ENCODE results near the gene KCNQ2.

KCNQ2 gene

GRCh38 chr20:63386491-63386890 lies 86.0 kb downstream of the KCNQ2 start (continued):
- no peak for TF ChIP-seq CSRNP3 (CRISPR knock-in tag; IDR thresholded peaks at IDR 0.05)

GRCh38 chr20:63385819-63386218 lies 86.6 kb downstream of the KCNQ2 start:
- no peak for ATAC-seq
- TF ChIP-seq ZNF70 (CRISPR knock-in tag; IDR thresholded peaks at IDR 0.05) (no peak), BACH2 (CRISPR knock-in tag; IDR thresholded peaks at IDR 0.05; ENCODE audit: borderline replicate concordance) (no peak), ARNTL (CRISPR knock-in tag; IDR thresholded peaks at IDR 0.05; ENCODE audit: borderline replicate concordance, low read depth) (no peak), CSDC2 (CRISPR knock-in tag; IDR thresholded peaks at IDR 0.05) (no peak), SNAI2 (CRISPR knock-in tag; IDR thresholded peaks at IDR 0.05) (no peak), ESRRG (CRISPR knock-in tag; IDR thresholded peaks at IDR 0.05) (no peak), OSR1 (CRISPR knock-in tag; IDR thresholded peaks at IDR 0.05) (no peak), RARB (CRISPR knock-in tag; IDR thresholded peaks at IDR 0.05) (no peak), TCF4 (CRISPR knock-in tag; IDR thresholded peaks at IDR 0.05; ENCODE audit: borderline replicate concordance) (no peak), ISL1 (CRISPR knock-in tag; IDR thresholded peaks at IDR 0.05) (no peak), POU6F1 (CRISPR knock-in tag; IDR thresholded peaks at IDR 0.05; ENCODE audit: borderline replicate concordance, low read depth) (no peak), CSRNP3 (CRISPR knock-in tag; IDR thresholded peaks at IDR 0.05) (no peak), ZC3H10 (CRISPR knock-in tag; IDR thresholded peaks at IDR 0.05) (no peak), PPARA (CRISPR knock-in tag; IDR thresholded peaks at IDR 0.05; ENCODE audit: borderline replicate concordance) (no peak), GLIS3 (CRISPR knock-in tag; IDR thresholded peaks at IDR 0.05) (no peak), ZFP3 (CRISPR knock-in tag; IDR thresholded peaks at IDR 0.05) (no peak)

- TF ChIP-seq CSDC2 (CRISPR knock-in tag; IDR thresholded peaks at IDR 0.05), result no peak
- no peak for TF ChIP-seq ZFP3 (CRISPR knock-in tag; IDR thresholded peaks at IDR 0.05)
- TF ChIP-seq GLIS3 (CRISPR knock-in tag; IDR thresholded peaks at IDR 0.05), result no peak
- TF ChIP-seq ZNF70 (CRISPR knock-in tag; IDR thresholded peaks at IDR 0.05), result no peak
- no peak for TF ChIP-seq SNAI2 (CRISPR knock-in tag; IDR thresholded peaks at IDR 0.05)
- TF ChIP-seq ZNF8 (CRISPR knock-in tag; IDR thresholded peaks at IDR 0.05), result no peak
- TF ChIP-seq TSHZ2 (CRISPR knock-in tag; IDR thresholded peaks at IDR 0.05), result no peak
- TF ChIP-seq OSR1 (CRISPR knock-in tag; IDR thresholded peaks at IDR 0.05), result no peak
- no peak for TF ChIP-seq ZNF565 (CRISPR knock-in tag; conservative IDR thresholded peaks at IDR 0.05; ENCODE audit: low read depth)
- no peak for TF ChIP-seq RARB (CRISPR knock-in tag; IDR thresholded peaks at IDR 0.05)
- TF ChIP-seq BACH2 (CRISPR knock-in tag; IDR thresholded peaks at IDR 0.05; ENCODE audit: borderline replicate concordance), result no peak
- TF ChIP-seq PATZ1 (CRISPR knock-in tag; IDR thresholded peaks at IDR 0.05; ENCODE audit: borderline replicate concordance), result no peak
- TF ChIP-seq POU6F1 (CRISPR knock-in tag; IDR thresholded peaks at IDR 0.05; ENCODE audit: borderline replicate concordance, low read depth), result no peak
- no peak for TF ChIP-seq CREB5 (CRISPR knock-in tag; IDR thresholded peaks at IDR 0.05; ENCODE audit: low read depth)
- no peak for TF ChIP-seq ESRRG (CRISPR knock-in tag; IDR thresholded peaks at IDR 0.05)
- no peak for TF ChIP-seq ZC3H10 (CRISPR knock-in tag; IDR thresholded peaks at IDR 0.05)
- no peak for TF ChIP-seq TOX (CRISPR knock-in tag; IDR thresholded peaks at IDR 0.05; ENCODE audit: borderline replicate concordance)
- TF ChIP-seq ARNTL (CRISPR knock-in tag; IDR thresholded peaks at IDR 0.05; ENCODE audit: borderline replicate concordance, low read depth), result no peak
- TF ChIP-seq ZFP30 (CRISPR knock-in tag; IDR thresholded peaks at IDR 0.05), result no peak
- ATAC-seq, result no peak
Measured at GRCh38 chr20:63384336-63384735, 88.1 kb downstream of the KCNQ2 start.

All from SK-N-SH treated with all-trans-retinoic acid at 6 μM for 48 hours (cell line).